Right kidney (tissue), 1 donor: ENCODE data around the gene ASS1.

Source experiments
- DNase-seq: peaks from one replicate; pipeline ENCODE4 v3.0.0-alpha.2; 2016

Gene ASS1

DNA sequence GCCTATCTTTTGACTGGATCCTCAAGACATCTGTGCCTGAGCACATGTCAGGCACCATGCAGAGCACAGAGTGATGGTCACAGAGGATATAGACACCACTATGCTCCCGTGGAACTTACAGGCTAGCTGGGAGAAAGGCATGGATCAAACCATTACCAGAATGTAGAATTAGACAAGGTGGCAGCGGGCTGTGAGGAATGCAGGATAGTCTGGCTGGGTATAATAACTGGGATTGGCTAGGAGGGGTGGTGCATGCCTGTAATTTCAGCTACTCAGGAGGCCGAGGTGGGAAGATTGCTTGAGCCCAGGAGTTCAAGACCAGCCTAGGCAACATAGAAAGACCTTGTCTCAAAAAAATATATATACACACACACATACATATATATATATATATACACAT, 50.3 kb downstream of the ASS1 start:
- no peak for DNase-seq

DNA sequence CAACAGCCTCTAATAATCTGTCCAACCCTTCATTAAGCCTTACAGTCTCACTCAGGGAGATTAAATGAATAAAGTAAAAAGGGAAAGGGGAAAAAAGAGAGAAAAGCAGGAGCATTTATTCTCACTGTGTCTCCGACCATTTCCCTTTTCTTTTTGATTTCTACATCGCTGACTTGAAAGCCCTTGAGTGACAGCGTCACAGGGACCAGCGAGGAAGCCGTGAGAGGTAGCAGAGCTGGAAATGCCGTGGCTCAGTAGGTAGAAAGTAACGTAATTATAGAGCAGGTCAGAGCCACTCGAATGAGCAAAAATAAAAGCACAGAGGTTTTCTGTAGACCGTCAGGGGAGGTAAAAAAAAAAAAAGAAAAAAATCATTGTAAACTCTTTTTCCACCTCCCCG, 52.4 kb downstream of the ASS1 start:
- DNase-seq = no peak

DNA sequence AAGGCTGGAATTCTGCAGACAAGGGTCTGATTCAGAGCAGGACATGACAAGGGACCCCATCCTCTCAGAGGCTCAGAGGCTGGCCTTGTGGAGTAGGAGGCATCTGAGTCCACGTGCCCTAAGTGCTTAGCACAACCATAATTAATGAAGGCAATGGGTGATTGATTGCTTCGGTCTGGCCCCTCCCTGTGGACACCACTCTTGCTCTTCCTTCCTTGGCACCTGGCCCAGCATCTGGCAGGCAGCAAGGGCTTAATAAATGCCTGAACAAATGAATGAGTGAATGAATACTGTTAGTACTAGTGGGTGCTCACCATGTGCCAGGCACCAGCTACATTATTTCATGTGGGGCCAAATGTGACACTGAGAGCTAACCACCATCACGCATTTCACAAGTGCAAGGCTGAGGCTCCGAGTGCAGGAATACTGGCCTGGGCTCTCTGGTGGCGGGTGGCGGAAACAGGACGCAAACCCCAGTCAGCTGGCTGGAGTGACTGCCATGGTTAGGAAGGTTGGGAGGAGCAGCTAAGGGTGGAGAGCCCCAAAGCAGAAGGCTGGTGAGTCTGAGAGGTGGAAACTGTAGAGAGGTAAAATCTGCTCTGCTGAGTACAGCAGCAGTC, 53.6 kb downstream of the ASS1 start:
- DNase-seq = no peak

DNA sequence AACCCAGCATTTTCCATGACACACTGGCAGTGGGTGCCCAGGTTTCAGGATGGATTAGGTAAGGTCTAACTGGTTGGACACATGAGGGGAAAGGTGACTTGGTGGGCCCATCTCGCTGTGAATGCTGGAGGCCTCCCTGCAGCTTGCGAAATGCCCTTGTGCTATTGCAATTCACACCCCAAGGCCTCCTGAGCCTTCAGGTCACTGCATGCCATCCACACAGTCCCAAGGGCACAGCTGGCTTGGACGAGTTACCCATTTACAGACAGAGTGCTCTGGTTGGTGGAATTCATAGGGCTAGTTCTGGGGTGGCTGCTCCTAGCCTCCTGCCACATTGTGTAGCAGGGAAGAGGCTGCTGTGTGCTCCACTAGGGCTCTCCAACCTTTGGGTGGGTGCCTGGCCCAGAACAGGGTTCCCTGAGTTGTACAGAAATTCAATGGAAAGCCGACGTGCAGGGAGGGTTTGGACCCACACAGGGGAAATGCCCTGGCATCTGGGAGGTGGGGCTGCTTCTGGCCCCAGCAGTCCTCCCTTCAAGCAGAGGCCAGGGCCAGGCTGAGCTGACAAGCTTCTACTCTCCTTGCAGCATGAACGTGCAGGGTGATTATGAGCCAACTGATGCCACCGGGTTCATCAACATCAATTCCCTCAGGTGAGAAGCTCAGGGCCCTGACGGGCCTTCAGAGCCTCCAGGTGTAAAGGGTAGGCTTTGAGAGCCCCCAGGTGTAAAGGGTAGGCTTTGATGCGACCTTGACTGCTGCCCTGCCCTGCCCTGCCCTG, 54.3 kb downstream of the ASS1 start:
- DNase-seq = no peak

DNA sequence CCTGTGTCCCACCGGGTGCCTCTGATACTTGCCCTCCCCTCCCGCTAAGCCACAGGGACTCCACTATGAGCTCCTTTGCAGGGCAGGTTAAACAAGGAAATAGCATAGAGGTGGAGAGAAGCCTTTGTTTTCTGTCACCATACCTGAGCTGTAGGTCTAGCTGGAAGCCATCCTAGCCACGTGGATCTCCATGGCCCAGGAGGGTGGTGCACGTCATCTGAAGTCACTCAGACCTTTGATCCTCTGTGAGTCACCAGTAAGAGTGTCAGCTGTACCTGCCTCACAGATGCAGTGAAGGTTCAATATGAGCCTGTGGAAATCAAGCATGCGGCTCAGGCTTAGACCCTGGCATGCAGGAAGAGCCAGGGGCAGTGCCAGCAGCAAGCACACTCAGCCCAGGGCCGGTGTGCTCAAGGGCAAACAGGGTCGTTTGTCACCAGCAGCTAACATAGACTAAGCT, 55.1 kb downstream of the ASS1 start:
- DNase-seq = no peak

DNA sequence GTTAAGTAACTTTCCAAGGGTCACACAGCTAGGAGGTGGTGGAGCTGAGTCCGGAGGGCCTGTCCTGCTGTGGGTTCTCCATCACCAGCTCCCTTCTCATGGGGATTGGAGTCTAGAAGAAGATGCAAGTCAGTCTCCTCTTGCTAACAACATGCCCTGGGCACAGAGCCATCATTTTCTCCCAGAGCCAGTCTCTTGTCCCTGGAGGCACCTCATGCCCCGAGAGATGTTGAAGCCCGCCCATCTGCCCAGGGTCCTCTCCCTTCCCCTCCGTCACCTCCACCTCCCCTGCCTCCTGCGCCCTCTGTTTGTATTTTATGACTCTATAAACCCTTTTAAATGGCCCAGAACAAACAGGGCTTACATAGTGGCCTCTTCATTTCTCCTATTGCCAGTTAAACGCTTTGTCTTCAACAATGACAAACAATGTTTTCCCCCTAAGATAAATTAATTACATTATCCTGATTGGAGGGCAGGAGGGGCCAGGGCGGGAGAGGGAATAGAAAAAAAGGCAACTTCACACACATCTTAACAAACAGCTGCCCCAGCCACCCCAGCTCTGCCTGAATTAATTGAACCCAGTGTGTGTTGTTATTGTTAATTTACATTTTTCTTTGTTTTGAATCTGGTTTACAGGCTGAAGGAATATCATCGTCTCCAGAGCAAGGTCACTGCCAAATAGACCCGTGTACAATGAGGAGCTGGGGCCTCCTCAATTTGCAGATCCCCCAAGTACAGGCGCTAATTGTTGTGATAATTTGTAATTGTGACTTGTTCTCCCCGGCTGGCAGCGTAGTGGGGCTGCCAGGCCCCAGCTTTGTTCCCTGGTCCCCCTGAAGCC, 55.8 kb downstream of the ASS1 start:
- DNase-seq = no peak

DNA sequence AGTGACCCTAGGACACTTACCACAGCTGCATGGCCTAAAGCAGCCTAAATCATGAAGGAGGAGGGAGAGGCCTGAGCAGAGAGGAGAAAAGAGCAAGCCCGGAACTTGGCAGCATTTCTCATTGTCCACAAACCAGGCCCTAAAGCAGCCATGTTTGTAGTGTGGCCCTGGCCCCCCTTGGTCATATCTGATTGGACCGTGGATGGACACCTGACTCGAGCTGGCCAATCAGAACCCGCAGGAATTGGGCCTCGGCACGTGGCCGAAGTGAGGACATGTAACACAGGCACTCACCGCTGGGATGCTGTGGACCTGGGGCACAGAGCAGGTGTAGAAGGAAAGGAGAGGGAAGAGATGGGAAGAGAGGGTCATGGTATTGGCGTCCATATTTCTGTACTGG, 56.9 kb downstream of the ASS1 start:
- DNase-seq = no peak

DNA sequence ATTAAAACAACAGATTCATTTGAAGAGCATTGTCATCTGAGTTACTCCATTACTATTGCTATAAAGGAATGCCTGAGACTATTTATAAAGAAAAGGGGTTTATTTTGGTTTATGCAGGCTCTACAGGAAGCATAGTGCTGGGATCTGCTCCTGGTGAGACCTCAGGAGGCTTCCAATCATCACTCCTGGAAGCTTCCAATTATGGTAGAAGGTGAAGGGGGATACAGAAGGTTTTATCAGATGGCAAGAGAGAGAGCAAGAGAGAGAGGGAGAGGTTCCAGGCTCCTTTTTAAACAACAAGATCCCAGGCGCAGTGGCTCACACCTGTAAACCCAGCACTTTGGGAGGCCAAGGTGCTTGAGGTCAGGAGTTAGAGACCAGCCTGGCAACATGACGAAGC, 63.5 kb downstream of the ASS1 start:
- DNase-seq = no peak

DNA sequence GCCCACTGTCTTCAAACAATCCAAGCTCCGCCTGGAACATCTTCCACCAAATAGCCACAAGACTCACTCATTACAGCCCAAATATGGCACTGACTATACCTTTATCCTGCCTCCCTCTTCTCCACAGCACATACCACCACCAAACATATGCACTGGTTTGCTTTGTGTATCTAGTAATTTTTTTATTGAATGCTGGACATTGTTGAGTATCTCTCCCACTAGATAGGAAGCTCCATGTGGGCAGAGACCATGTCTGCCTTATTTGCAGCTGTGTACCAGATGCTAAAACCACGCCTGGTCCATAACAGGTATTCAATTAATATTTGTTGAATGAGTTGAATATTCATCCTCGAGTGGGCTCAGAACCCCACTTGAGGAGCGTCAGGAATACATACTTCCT, 67.4 kb downstream of the ASS1 start:
- no peak for DNase-seq

DNA sequence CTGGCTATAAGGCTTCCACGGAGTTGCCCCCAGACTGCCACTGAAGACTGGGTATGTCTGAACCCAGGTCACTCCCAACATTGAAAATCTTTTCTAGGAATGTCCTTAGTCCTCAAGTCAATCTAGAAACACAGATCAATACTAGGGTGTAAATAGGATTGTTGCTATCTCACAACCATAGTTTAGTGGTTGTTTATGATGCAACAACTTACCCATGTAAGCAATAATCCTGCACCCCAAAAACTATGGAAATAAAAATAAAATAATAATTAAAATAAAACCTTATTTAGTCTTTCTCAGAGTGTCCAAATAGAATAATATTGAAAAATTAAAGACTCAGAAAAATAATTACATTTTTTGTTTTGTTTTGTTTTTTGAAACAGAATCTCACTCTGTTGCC, 68.3 kb downstream of the ASS1 start:
- DNase-seq = no peak

DNA sequence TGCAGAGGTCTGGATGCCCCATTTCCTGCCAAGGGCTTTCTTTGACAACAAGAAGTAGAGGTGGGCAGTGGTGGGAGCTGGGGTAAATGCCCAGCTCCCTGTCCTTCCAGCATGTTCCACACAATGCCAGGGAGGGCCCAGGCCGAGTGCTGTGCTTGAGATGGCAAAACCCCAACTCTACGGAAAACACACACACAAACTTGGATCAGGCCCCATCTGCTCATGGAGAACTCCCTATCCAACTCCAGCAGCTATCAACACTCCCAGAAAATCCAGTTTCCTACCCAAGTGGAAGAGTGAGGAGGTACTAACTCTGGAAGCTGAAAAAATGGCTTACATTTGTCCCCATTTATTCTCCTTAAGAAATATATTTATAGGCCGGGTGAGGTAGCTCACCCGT, 73.5 kb downstream of the ASS1 start:
- no peak for DNase-seq

DNA sequence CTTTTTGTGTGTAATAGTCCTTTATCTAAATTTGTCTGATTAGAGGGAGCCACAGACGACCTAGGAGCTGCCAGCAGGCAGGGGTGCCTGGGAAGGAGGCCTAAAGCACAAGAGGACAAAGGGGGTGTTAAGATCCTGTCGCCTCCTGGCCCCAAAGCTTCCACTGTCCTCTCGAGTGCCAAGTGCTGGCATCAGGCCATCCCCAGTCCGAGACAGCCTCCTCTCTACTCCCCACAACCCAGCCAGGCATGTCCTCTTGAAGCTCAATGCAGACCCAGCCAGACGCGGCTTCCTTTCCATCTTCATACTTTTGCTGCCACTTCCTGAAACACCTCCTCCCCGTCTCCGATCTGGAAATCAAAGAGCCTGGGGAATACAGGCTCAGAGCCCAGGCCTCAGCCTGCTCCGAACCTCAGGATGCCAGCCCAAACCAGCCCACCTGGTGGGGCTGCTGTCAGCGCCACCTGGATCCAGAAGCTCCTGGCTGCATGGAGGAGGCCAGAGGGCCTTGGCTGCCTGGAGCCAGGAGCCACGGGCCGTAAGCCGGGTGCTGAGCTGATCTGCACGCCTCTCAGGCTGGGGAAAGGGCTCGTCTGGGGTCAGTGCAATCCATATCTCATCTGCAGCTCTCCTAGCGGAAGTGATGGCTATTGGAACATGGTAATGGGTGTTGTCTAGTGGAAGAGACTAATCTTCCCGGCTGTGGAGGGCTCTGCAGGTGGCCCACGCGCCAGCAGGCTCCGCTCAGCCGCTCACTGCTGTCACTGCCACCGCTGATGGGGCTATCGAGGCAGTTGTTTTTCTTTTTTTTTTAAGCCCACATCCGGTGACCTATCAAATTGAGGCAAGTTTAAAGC, 74.4 kb downstream of the ASS1 start:
- DNase-seq = no peak

DNA sequence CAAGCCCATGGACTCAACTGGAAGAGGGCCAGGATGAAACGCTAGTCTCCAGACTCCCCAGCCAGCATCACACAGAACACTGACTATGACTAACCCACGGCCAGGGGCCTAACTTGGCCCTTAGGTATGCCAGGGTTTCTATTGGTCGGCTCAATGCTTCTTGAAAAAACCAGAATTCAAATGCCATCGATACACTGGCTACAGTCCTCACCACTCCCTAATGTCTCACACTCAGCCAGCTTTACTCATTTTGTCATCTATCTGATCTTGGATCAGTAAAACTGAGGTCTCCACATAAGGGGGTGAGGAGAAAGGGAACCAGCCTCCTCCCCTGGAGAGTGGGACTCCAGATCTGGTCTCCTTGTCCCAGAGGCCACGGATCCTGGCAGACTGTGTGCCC, 75.2 kb downstream of the ASS1 start:
- DNase-seq = no peak

DNA sequence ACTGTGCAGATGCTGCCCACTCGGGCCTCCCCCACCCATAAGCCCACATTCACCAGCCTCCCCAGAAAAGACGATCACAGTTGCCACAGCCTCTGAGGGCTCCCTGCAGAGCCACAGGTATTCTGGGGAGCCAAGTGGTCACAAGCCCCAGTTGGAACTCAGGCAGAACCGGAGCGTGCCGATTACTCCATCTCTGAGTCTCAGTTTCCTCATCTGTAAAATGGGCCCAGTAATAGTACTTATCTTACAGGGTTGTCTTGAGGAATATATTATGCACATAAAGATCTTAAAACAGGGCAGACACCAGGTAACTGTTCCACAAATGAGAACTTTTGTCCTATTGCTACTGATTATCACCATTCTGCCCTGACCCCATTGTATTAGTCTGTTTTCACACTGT, 77.0 kb downstream of the ASS1 start:
- DNase-seq = no peak

DNA sequence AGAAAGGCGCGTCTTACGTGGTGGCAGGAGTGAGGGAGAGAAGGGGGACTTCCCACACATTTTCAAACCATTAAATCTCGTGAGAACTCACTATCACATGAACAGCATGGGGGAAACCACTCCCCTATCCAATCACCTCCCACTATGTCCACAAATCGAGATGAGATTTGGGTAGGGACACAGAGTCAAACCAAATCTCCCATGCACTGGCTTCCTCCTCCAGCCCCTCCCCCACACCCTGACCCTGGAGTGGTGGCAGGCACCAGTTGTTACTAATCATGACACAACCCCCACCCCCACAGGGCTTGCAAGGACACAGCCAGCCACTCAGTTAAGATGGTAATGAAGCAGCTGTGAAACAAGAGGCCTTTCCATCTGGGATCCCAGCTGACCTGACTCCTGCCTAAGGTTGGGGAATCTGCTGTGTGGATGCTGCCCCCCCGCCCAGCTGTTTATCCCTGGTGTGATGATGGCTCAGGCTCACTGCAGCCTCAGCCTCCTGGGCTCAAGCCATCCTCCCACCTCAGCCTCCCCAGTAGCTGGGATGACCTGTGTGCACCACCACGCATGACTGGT, 77.6 kb downstream of the ASS1 start:
- DNase-seq = no peak

DNA sequence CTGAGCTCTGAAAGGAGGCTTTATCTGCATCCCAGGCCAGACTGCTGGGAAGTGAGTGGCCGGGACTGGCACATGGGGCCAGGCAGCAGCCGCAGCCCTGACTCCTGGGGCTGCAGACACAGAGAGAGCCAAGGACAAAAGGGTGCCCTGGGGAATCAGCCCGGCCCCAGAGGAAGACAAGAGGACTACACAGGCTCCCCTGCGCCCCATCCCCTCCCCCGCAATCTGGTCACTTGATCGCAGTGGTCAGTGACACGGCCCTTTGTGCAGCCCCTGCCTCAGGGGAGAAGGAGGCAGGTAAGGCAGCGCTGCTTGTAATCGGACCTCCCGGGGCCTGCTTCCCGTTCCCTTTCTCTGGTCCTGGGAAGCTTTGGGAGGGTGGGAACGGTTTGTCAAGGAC, 79.2 kb downstream of the ASS1 start:
- DNase-seq = no peak

DNA sequence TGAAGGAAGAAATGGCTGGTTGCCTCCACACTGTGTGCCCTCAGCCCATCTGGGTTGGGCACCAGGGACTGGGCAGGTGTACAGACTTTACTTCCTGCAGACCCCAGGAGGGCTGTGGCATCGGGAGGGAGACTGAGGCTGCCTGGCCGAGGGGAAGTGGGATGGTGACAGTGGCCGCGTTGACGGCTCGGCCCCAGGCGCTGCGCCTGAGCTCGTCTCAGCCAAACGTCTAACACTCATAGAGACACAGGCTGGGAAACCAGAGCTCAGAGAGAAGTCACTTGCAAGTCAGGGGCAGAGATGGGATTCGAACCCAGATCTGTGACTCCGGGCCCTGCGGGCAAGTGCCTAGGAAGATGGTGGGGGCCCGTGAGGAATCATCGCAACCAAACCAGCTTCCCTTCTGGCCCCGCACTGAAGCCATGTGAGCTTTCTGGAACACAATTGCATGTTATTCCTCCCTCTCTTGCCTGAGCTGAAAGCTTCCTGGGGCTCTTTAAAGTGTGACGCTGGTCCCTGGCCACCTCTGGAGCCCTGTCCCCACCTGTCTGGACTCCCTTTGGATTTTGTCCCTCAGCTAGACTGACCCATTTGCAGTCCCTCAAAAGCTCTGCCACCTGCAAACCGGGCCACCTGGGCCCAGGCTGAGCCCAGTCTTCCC, 81.6 kb downstream of the ASS1 start:
- no peak for DNase-seq

DNA sequence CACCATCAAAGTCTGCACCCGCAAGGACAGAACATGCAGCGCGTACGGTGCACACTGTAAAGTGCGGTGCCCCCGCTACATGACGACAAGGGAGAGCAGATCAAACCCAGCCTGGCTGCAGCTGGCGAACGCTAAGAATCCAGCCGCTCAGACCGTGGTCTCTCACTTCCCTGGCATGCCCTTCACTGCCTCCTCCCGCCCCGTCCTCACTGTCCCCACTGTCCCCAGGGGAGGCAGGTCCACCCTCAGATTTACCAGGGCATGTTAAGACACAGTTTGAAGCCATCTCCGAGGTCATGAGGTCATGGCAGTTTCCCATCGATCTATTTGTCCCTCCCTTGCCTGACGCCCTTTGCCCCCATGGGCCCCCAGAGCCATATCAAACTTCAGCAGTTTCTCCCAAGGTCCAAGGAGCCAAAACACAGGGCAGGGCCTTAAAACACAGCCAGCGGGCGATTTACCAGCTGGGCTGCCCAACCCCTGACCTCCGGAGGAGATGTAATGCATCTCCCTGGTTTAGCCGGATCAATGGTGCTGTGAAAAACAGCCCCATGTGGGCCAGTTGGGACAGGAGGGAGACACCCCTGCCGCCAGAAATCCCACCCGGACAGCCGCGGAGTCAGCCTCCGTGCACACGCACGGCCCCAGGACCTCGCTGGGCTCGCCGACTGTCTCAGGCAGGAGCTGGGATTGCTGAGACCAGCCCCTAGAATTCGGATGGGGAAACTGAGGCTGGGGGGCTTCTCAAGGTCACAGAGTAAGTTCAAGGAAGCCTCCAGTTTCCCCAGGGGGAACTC, 82.3 kb downstream of the ASS1 start:
- DNase-seq = no peak

DNA sequence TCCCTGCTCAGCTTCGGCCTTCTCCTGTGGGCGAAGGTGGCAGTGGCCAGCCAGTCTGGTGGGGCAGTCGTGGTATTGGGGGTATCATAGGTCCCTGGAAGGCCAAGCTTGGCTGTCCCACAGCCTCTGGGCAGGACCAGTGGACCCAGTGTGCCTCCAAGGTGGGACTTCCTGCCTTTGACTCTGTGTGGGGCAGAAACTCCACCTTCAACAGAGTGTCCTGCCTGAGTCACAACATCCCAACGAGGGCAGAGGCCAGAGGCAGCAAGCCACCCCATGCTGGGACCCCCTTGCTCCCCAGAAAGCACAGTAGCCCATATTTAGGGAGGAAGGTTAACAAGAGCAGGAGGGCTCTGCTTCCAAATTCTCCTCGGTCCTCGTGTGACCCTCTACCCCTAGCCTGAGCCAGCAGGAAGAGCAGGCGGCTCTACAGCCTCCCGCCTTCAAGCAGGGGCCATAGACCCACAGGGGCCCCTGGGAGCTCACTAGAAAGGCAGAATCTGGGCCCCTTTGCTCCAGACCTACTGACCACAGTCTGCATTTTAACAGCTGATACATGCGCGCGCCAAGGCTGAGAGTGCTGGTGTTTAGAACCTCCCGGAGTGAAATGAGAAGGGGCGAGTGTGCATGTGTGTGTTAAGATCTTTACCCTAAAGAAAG, 83.0 kb downstream of the ASS1 start:
- DNase-seq = no peak

DNA sequence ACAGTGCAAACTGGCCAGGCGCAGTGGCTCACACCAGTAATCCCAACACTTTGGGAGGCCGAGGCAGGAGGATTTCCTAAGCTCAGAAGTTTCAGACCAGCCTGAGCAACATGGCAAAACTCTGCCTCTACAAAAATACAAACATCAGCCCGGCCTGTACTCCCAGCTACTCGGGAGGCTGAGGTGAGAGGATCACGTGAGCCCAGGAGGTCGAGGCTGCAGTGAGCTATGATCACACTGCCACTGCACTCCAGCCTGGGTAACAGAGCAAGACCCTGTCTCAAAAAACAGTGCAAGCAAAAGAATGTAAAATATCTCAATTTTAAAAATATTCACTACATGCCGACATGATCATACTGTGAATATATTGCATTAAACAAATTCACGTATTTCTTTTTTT, 83.9 kb downstream of the ASS1 start:
- no peak for DNase-seq
